Stimulated activated CD4-positive, alpha-beta T cell treated with anti-CD3 and anti-CD28 coated beads, TNF-alpha, amount 100 ng/mL, for 1 hour (primary cell): Measurements from ENCODE around the gene C9orf152.

Experiments used
- DNase-seq, 3 donors: peaks; one replicate each; pipeline ENCODE4 v3.0.0-alpha.2; 2020; ENCODE audit warnings: low read depth in 3 of 3, low spot score in 1 of 3

Gene C9orf152

GRCh38 chr9:110183208-110184145 is 24.5 kb downstream of the C9orf152 start:
- DNase-seq: peak; percentile 1 to 4 (median 4)

GRCh38 chr9:110180511-110181434 is 27.2 kb downstream of the C9orf152 start:
- DNase-seq: no peak

- DNase-seq: no peak
These were observed 28.2 kb downstream of the C9orf152 start for GRCh38 chr9:110179734-110180133.

- DNase-seq: no peak
These were observed 29.7 kb downstream of the C9orf152 start for GRCh38 chr9:110178281-110178680.

- no peak for DNase-seq
These were observed 32.5 kb downstream of the C9orf152 start for GRCh38 chr9:110175275-110175968.

- DNase-seq: no peak
These were observed 34.7 kb downstream of the C9orf152 start for GRCh38 chr9:110173322-110173642.

GRCh38 chr9:110170357-110171257 is 37.4 kb downstream of the C9orf152 start:
- no peak for DNase-seq

- no peak for DNase-seq
These were observed 39.5 kb downstream of the C9orf152 start for GRCh38 chr9:110168486-110168885.

- no peak for DNase-seq
These were observed 46.0 kb downstream of the C9orf152 start for GRCh38 chr9:110161940-110162339.

GRCh38 chr9:110160685-110161084 is 47.3 kb downstream of the C9orf152 start:
- no peak for DNase-seq

- DNase-seq: no peak
These were observed 47.8 kb downstream of the C9orf152 start for GRCh38 chr9:110160123-110160522.

- no peak for DNase-seq
These were observed 49.9 kb downstream of the C9orf152 start for GRCh38 chr9:110157823-110158664.

- DNase-seq: no peak
These were observed 51.1 kb downstream of the C9orf152 start for GRCh38 chr9:110156902-110157301.

- no peak for DNase-seq
These were observed 51.5 kb downstream of the C9orf152 start for GRCh38 chr9:110156416-110156815.

- no peak for DNase-seq
These were observed 52.2 kb downstream of the C9orf152 start for GRCh38 chr9:110155751-110156150.

- DNase-seq: no peak
These were observed 54.5 kb downstream of the C9orf152 start for GRCh38 chr9:110153431-110153830.

- DNase-seq: no peak
These were observed 55.1 kb downstream of the C9orf152 start for GRCh38 chr9:110152704-110153374.
